IgD-negative memory B cell (primary cell): ENCODE results near the gene APBA3. TPM values are rescaled to one million over a fixed set of nuclear protein-coding genes. Genes with fewer than 3 reads are reported as not detected.
A peak's percentile ranks its signal among the peaks of the same experiment; 100 is the strongest.

Source experiments
- H3K27ac Mint-ChIP-seq, 3 donors: one replicate each; pipeline ENCODE4 v1.8.0; 2020 to 2022; ENCODE audit warnings: mild to moderate bottlenecking in 3 of 3, mixed read lengths in 3 of 3, moderate library complexity in 1 of 3
- H3K27me3 Mint-ChIP-seq: one replicate; pipeline ENCODE4 v1.8.0; 2021; ENCODE audit warnings: mixed read lengths
- H3K36me3 Mint-ChIP-seq: one replicate; pipeline ENCODE4 v1.8.0; 2020; ENCODE audit warnings: mild to moderate bottlenecking, mixed read lengths
- H3K4me1 Mint-ChIP-seq, 3 donors: one replicate each; pipeline ENCODE4 v1.8.0; 2020 to 2022; ENCODE audit warnings: mixed read lengths in 3 of 3, mild to moderate bottlenecking in 1 of 3
- H3K4me3 Mint-ChIP-seq, 4 donors: one replicate each; pipeline ENCODE4 v1.8.0; 2020 to 2022; ENCODE audit warnings: mild to moderate bottlenecking in 4 of 4, mixed read lengths in 4 of 4, moderate library complexity in 3 of 4
- H3K9me3 Mint-ChIP-seq, 3 donors: one replicate each; pipeline ENCODE4 v1.8.0; 2020 to 2021; ENCODE audit warnings: mixed read lengths in 3 of 3, mild to moderate bottlenecking in 1 of 3
- polyA plus RNA-seq: library from polyadenylated mRNA; unstranded; fragments of 300-500 nt; fragmentation: Illumina TruSeq; gene quantifications from one replicate; pipeline ENCODE4 v1.2.3, GENCODE V29; 2021

APBA3 gene
- polyA plus RNA-seq, 1 donor from 2014 or later: 36.9 TPM

DNA sequence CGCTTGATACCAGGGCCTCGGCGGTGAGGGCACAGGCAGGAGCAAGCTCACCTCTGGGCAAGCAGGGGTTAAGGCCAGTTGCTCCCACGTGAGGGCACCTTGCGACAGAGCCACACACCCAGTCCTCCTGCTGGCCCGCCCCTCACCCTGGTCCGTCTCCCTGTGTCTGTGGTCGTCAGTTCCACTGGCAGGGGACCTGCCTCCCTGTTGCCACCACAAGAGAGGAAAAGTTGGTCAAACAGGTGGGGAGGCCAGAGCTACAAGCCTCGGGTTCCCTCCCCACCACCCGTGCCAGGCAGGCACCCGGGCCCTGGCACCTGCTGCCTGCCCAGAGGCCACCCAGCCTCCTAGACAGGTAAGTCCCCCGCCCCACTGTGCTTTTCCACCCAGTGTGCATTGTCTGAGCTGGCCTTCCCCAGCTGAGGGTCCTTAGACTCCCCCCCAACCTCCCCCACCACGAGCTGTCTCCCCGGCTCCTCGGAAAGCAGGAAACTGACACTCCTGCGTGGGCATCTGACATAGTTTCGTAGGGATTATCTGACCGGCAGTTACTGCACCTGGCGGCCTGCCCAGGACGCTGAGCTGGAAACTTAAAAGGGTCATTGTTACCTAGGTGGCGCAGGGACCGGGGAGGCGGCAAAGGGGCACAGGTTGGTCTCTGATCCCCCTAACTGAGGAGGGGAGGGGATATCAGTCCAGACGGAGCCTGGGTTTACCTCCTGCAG lies 53.1 kb downstream of the APBA3 start, which contains the start of gene TJP3:
Gene TJP3, plus strand, starts transcription at position 178 of the 725 bp plus-strand sequence. CDS start 20,049 bp downstream, outside the sequence.
- H3K4me1 Mint-ChIP-seq: peaks cover 0 to 5% (median 2%) of the 10 kb centered on the region in 3 donors
- peaks cover 12% of the 10 kb centered on the region for H3K27me3 Mint-ChIP-seq
- H3K27ac Mint-ChIP-seq: no peak within 1 kb of the TSS
- H3K36me3 Mint-ChIP-seq: no peaks in the 10 kb centered on the region
- H3K9me3 Mint-ChIP-seq: no peaks in the 10 kb centered on the region
- no peak within 1 kb of the TSS for H3K4me3 Mint-ChIP-seq

DNA sequence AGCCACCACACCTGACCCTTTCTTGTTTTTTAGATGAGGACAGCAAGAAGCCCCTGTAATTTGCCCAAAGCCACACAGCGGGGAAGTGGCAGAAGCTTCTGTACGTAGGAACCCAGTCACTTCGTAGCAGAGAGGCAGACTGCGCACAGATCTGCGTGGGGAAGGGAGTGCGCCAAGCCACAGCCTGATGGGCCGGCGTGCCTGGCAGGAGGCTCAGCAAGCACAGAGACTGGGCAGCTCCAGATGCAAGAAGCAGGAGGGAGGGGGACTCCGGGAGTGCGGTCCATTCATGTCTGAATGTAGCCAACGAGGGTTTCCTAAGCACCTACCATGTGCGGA lies 53.7 kb downstream of the APBA3 start:
- Mint-ChIP-seq H3K9me3 (no peaks in the 10 kb centered on the region), H3K4me1 (peaks cover 0 to 2% (median 0%) of the 10 kb centered on the region in 3 donors), H3K4me3 (no peak overlapping the region), H3K27me3 (peaks cover 12% of the 10 kb centered on the region), H3K36me3 (no peaks in the 10 kb centered on the region), H3K27ac (no peak overlapping the region)

DNA sequence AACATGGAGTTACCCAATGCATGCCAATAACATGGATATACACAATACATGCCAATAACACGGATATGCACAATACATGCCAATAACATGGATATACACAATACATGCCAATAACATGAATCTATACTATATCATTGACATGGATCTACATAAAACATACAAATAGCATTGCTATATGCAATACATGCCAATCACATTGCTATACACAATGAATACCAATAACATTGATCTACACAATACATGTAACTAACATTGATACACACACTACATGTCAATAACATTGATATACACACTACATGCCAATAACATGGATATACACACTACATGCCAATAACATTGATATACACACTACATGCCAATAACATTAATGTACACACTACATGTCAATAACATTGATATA lies 60.3 kb downstream of the APBA3 start:
- H3K4me1 Mint-ChIP-seq: peaks cover 12 to 16% (median 14%) of the 10 kb centered on the region in 3 donors
- no peaks in the 10 kb centered on the region for H3K27me3 Mint-ChIP-seq
- H3K27ac Mint-ChIP-seq: peak overlapping the region in 1 of 3 donors; percentile 3

More for the DNA sequence above, 60.3 kb downstream of the APBA3 start:
- peak overlapping the region; percentile 63 to 83 (median 76) for H3K4me3 Mint-ChIP-seq
- no peaks in the 10 kb centered on the region for H3K9me3 Mint-ChIP-seq
- H3K36me3 Mint-ChIP-seq: no peaks in the 10 kb centered on the region

Other genes starting within 250 kb of the APBA3 start
- gene TEKTIP1, start 222.5 kb downstream of the APBA3 start, polyA plus RNA-seq: not detected
- gene MFSD12, start 204.1 kb downstream of the APBA3 start, polyA plus RNA-seq: 51.9 TPM
- gene HMG20B, start 188.7 kb downstream of the APBA3 start, polyA plus RNA-seq: 49.3 TPM
- not detected for gene GIPC3, start 176.2 kb downstream of the APBA3 start, polyA plus RNA-seq
- gene TBXA2R, start 154.8 kb downstream of the APBA3 start, polyA plus RNA-seq: 3.3 TPM
- 20.6 TPM for gene CACTIN, start 134.9 kb downstream of the APBA3 start, polyA plus RNA-seq
- gene PIP5K1C, start 61.2 kb downstream of the APBA3 start, polyA plus RNA-seq: 11.5 TPM
- 4.9 TPM for gene TJP3, start 53.3 kb downstream of the APBA3 start, polyA plus RNA-seq
- 138 TPM for gene MRPL54, start 990 bp upstream of the APBA3 start, polyA plus RNA-seq
- gene RAX2, start 10.5 kb upstream of the APBA3 start, polyA plus RNA-seq: not detected
- gene MATK, start 24.7 kb upstream of the APBA3 start, polyA plus RNA-seq: 5.9 TPM
- 0.38 TPM for gene ZFR2, start 107.3 kb upstream of the APBA3 start, polyA plus RNA-seq
- not detected for gene ATCAY, start 119.0 kb upstream of the APBA3 start, polyA plus RNA-seq
- gene NMRK2, start 171.4 kb upstream of the APBA3 start, polyA plus RNA-seq: not detected
- gene DAPK3, start 209.4 kb upstream of the APBA3 start, polyA plus RNA-seq: 34.7 TPM
- 1,056 TPM for gene EEF2, start 223.8 kb upstream of the APBA3 start, polyA plus RNA-seq
- gene PIAS4, start 246.0 kb upstream of the APBA3 start, polyA plus RNA-seq: 8.9 TPM